Activated CD4-positive, alpha-beta T cell treated with anti-CD3 and anti-CD28 coated beads, Interleukin-2, amount 10 ng/mL, durations not matched to agents 24 days and 14 days (primary cell): ENCODE measurements around the gene NFILZ. TPM values are rescaled to one million over a fixed set of nuclear protein-coding genes. Genes with fewer than 3 reads are reported as not detected.

Experiments
- DNase-seq: peaks from one replicate; pipeline ENCODE4 v3.0.0; 2022
- H3K27ac Mint-ChIP-seq: one replicate; pipeline ENCODE4 v1.8.0; 2022; ENCODE audit warnings: mild to moderate bottlenecking, mixed read lengths
- H3K27me3 Mint-ChIP-seq: one replicate; pipeline ENCODE4 v1.8.0; 2022; ENCODE audit warnings: mixed read lengths
- H3K36me3 Mint-ChIP-seq: one replicate; pipeline ENCODE4 v1.8.0; 2022; ENCODE audit warnings: low read depth, mild to moderate bottlenecking, mixed read lengths
- H3K4me1 Mint-ChIP-seq: one replicate; pipeline ENCODE4 v1.8.0; 2021; ENCODE audit warnings: mixed read lengths
- H3K4me3 Mint-ChIP-seq: one replicate; pipeline ENCODE4 v1.8.0; 2022; ENCODE audit warnings: mild to moderate bottlenecking, moderate library complexity, mixed read lengths
- H3K9me3 Mint-ChIP-seq: one replicate; pipeline ENCODE4 v1.8.0; 2021; ENCODE audit warnings: mixed read lengths
- intact Hi-C: fragments of 100-400 bp; cut with micrococcal nuclease; formaldehyde crosslinking; loops from one replicate; pipeline ENCODE4 v1.15.1; 2023
- total RNA-seq: library from RNA; stranded (reverse); gene quantifications from 2 replicates; pipeline ENCODE4 v1.2.3, GENCODE V29; 2022

Gene NFILZ
- total RNA-seq, 1 donor from 2014 or later = not detected

- peaks cover 5% of the 10 kb centered on the region for H3K4me1 Mint-ChIP-seq
- peaks cover 7% of the 10 kb centered on the region for H3K9me3 Mint-ChIP-seq
- no peak overlapping the region for H3K4me3 Mint-ChIP-seq
- no peaks in the 10 kb centered on the region for H3K36me3 Mint-ChIP-seq
- peaks cover 15% of the 10 kb centered on the region for H3K27me3 Mint-ChIP-seq
- H3K27ac Mint-ChIP-seq = no peak overlapping the region
- peak; percentile 74 for DNase-seq
- intact Hi-C loops = loop anchor here (2.0 kb wide), 1 partner anchor 61 kb away; no protein-coding TSS in a partner anchor
Observed at GRCh38 chr19:8641908-8642547, 11.6 kb downstream of the NFILZ start.

- Mint-ChIP-seq H3K4me1 (peaks cover 5% of the 10 kb centered on the region), H3K4me3 (no peak overlapping the region), H3K36me3 (no peaks in the 10 kb centered on the region), H3K9me3 (peaks cover 7% of the 10 kb centered on the region), H3K27ac (no peak overlapping the region), H3K27me3 (peaks cover 15% of the 10 kb centered on the region)
- intact Hi-C loops = loop anchor here (2.0 kb wide), 1 partner anchor 62 kb away; no protein-coding TSS in a partner anchor
- DNase-seq = no peak
Observed at GRCh38 chr19:8642561-8642960, 12.1 kb downstream of the NFILZ start.

- intact Hi-C loops = loop anchor here (2.0 kb wide), 1 partner anchor 63 kb away; no protein-coding TSS in a partner anchor
- H3K36me3 Mint-ChIP-seq = no peaks in the 10 kb centered on the region
- H3K9me3 Mint-ChIP-seq = peaks cover 7% of the 10 kb centered on the region
- H3K4me1 Mint-ChIP-seq = peaks cover 4% of the 10 kb centered on the region
- H3K4me3 Mint-ChIP-seq = no peak overlapping the region
- DNase-seq = no peak
- H3K27me3 Mint-ChIP-seq = peaks cover 12% of the 10 kb centered on the region
- H3K27ac Mint-ChIP-seq = no peak overlapping the region
Observed at GRCh38 chr19:8643860-8644653, 13.6 kb downstream of the NFILZ start.

- Mint-ChIP-seq H3K27me3 (peaks cover 10% of the 10 kb centered on the region), H3K36me3 (no peaks in the 10 kb centered on the region), H3K9me3 (no peaks in the 10 kb centered on the region), H3K4me3 (no peak overlapping the region), H3K4me1 (peaks cover 4% of the 10 kb centered on the region), H3K27ac (no peak overlapping the region)
- DNase-seq = no peak
- intact Hi-C loops = no loop called here
Observed at GRCh38 chr19:8648240-8648639, 17.8 kb downstream of the NFILZ start.

GRCh38 chr19:8654591-8655339 is 24.3 kb downstream of the NFILZ start:
- H3K4me3 Mint-ChIP-seq = peak overlapping the region; percentile 67

GRCh38 chr19:8655340-8655709 is 24.9 kb downstream of the NFILZ start:
- Mint-ChIP-seq H3K4me3 (peak overlapping the region; percentile 8), H3K4me1 (peaks cover 9% of the 10 kb centered on the region), H3K27ac (no peak overlapping the region), H3K36me3 (no peaks in the 10 kb centered on the region), H3K9me3 (no peaks in the 10 kb centered on the region), H3K27me3 (peaks cover 3% of the 10 kb centered on the region)
- peak; percentile 70 for DNase-seq
- intact Hi-C loops = loop anchor here (2.0 kb wide), 1 partner anchor 425 kb away; no protein-coding TSS in a partner anchor

More at GRCh38 chr19:8654591-8655339, 24.3 kb downstream of the NFILZ start:
- Mint-ChIP-seq H3K36me3 (no peaks in the 10 kb centered on the region), H3K27me3 (peaks cover 3% of the 10 kb centered on the region), H3K27ac (peak overlapping the region; percentile 20), H3K9me3 (no peaks in the 10 kb centered on the region), H3K4me1 (peaks cover 9% of the 10 kb centered on the region)
- DNase-seq = peak; percentile 88
- intact Hi-C loops = loop anchor here (1.0 to 2.0 kb wide), 2 partner anchors 40 to 426 kb away; no protein-coding TSS in a partner anchor

GRCh38 chr19:8657869-8658268 is 27.4 kb downstream of the NFILZ start:
- no peak overlapping the region for H3K4me3 Mint-ChIP-seq
- DNase-seq = no peak
- intact Hi-C loops = no loop called here
- no peak overlapping the region for H3K27ac Mint-ChIP-seq
- no peaks in the 10 kb centered on the region for H3K9me3 Mint-ChIP-seq
- no peaks in the 10 kb centered on the region for H3K36me3 Mint-ChIP-seq
- peaks cover 14% of the 10 kb centered on the region for H3K4me1 Mint-ChIP-seq
- peaks cover 3% of the 10 kb centered on the region for H3K27me3 Mint-ChIP-seq

GRCh38 chr19:8659905-8660304 is 29.5 kb downstream of the NFILZ start:
- Mint-ChIP-seq H3K36me3 (no peaks in the 10 kb centered on the region), H3K4me1 (peaks cover 21% of the 10 kb centered on the region), H3K4me3 (no peak overlapping the region), H3K27me3 (peaks cover 3% of the 10 kb centered on the region), H3K9me3 (no peaks in the 10 kb centered on the region), H3K27ac (no peak overlapping the region)
- DNase-seq = no peak
- intact Hi-C loops = no loop called here

GRCh38 chr19:8662263-8662662 is 31.8 kb downstream of the NFILZ start:
- no peak for DNase-seq
- H3K27ac Mint-ChIP-seq = no peak overlapping the region
- peaks cover 29% of the 10 kb centered on the region for H3K4me1 Mint-ChIP-seq
- no peak overlapping the region for H3K4me3 Mint-ChIP-seq
- intact Hi-C loops = no loop called here
- no peaks in the 10 kb centered on the region for H3K27me3 Mint-ChIP-seq
- no peaks in the 10 kb centered on the region for H3K36me3 Mint-ChIP-seq
- H3K9me3 Mint-ChIP-seq = no peaks in the 10 kb centered on the region

GRCh38 chr19:8663920-8664670 is 33.7 kb downstream of the NFILZ start:
- Mint-ChIP-seq H3K4me3 (no peak overlapping the region), H3K36me3 (no peaks in the 10 kb centered on the region), H3K9me3 (peaks cover 4% of the 10 kb centered on the region), H3K27ac (peak overlapping the region; percentile 74), H3K4me1 (peaks cover 35% of the 10 kb centered on the region), H3K27me3 (no peaks in the 10 kb centered on the region)
- intact Hi-C loops = no loop called here
- peak; percentile 67 for DNase-seq

GRCh38 chr19:8664671-8665057 is 34.2 kb downstream of the NFILZ start:
- intact Hi-C loops = loop anchor here (5.0 kb wide), 1 partner anchor 38 kb away; no protein-coding TSS in a partner anchor
- peaks cover 4% of the 10 kb centered on the region for H3K9me3 Mint-ChIP-seq
- H3K4me3 Mint-ChIP-seq = no peak overlapping the region
- H3K4me1 Mint-ChIP-seq = peaks cover 36% of the 10 kb centered on the region
- no peaks in the 10 kb centered on the region for H3K36me3 Mint-ChIP-seq
- no peaks in the 10 kb centered on the region for H3K27me3 Mint-ChIP-seq
- no peak overlapping the region for H3K27ac Mint-ChIP-seq
- DNase-seq = no peak

GRCh38 chr19:8665468-8666213 is 35.2 kb downstream of the NFILZ start:
- Mint-ChIP-seq H3K27ac (peak overlapping the region; percentile 61), H3K27me3 (no peaks in the 10 kb centered on the region), H3K4me1 (peaks cover 37% of the 10 kb centered on the region), H3K9me3 (peaks cover 4% of the 10 kb centered on the region), H3K4me3 (peak overlapping the region; percentile 4), H3K36me3 (no peaks in the 10 kb centered on the region)
- intact Hi-C loops = loop anchor here (5.0 kb wide), 1 partner anchor 37 kb away; no protein-coding TSS in a partner anchor
- DNase-seq = peak; percentile 66
